Ecto neural progenitor cell (in vitro differentiated cells): ENCODE results near the gene KLF9.

Experiments
- DNase-seq: peaks from one replicate; pipeline ENCODE4 v3.0.0-alpha.2; 2018; ENCODE audit warnings: low spot score

KLF9 gene

GRCh38 chr9:70355801-70356200 is 58.7 kb downstream of the KLF9 start:
- DNase-seq = no peak

GRCh38 chr9:70352802-70353201 is 61.7 kb downstream of the KLF9 start:
- no peak for DNase-seq

GRCh38 chr9:70352356-70352755 is 62.1 kb downstream of the KLF9 start:
- no peak for DNase-seq

GRCh38 chr9:70347046-70347445 is 67.4 kb downstream of the KLF9 start:
- DNase-seq = no peak

GRCh38 chr9:70340572-70340971 is 73.9 kb downstream of the KLF9 start:
- DNase-seq = no peak
